Stimulated activated CD8-positive, alpha-beta memory T cell treated with anti-CD3 and anti-CD28 coated beads, Interleukin-15, amount 100 ng/mL, for 1 hour (primary cell): Measurements from ENCODE around the gene CEP131.
A peak's percentile ranks its signal among the peaks of the same experiment; 100 is the strongest.
"Not testable (repeated sequence)": the region's sequence is repeated elsewhere in the genome, so short reads cannot be mapped to it uniquely, and the experiment has no call there.

Experiments used
- DNase-seq: peaks from one replicate; pipeline ENCODE4 v3.0.0-alpha.2; 2020; ENCODE audit warnings: low read depth

CEP131 gene

DNA sequence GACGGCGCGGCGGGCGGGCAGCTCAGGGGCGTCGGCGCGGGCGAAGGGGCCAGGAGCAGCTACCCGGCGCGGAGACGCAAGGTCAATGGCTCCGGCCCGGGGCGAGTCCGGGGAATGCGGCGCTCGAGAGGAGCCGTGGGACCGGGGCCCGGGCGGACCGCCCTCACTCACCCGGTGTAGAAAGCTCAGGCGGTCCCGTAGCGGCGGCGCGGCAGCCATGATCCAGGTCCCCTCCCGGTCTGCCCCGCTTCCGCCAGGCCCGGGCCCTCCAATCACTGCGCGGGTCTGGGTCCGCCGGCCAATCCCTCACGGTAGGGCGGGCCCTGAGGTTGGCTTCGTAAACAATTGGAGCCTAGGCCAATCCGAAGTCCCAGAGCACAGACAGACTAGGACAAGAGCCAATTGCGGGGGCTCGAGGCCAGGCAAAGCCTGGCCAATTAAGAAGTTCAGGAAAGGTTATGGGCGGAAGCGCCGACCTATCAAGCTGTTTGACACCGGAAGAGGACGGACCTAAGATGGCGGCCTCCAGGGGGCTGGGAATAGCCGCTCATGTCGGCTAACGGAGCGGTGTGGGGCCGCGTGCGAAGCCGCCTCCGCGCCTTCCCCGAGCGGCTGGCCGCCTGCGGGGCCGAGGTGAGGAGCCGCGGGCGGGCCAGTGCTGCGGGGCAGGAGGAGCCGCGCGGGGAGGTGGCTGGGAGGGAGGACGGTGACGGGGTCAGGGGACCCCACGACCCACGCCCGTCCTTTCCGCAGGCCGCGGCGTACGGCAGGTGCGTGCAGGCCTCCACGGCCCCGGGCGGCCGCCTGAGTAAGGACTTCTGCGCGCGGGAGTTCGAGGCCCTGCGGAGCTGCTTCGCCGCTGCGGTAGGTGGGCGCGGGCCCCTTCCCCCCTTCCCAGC is 16.3 kb upstream of the CEP131 start, which contains the start of the genes NDUFAF8 and TEPSIN:
NDUFAF8 (plus strand) TSS at position 504 of the 899 bp plus-strand sequence; CDS start at position 550, 46 bp downstream.
TEPSIN (minus strand) TSS at position 241 of the 899 bp plus-strand sequence; CDS start at position 219, 22 bp downstream.
- peak; percentile 87 for DNase-seq

DNA sequence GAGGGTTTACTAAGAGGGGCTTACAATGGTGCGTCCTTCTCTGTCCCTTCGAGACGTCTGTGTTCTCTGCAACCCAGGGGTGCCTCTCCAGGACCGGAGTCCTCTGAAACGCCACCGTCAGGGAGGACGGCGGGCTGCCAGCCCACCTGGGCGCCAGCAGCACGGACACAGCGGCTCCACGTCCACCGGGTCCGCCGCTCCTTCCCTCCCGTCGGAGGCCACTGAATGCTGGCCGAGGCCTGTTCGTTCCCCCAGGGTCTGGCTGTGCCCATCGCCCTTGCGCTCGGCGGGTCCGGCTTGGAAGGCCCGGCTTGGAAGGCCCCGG is 15.7 kb upstream of the CEP131 start:
- no peak for DNase-seq

DNA sequence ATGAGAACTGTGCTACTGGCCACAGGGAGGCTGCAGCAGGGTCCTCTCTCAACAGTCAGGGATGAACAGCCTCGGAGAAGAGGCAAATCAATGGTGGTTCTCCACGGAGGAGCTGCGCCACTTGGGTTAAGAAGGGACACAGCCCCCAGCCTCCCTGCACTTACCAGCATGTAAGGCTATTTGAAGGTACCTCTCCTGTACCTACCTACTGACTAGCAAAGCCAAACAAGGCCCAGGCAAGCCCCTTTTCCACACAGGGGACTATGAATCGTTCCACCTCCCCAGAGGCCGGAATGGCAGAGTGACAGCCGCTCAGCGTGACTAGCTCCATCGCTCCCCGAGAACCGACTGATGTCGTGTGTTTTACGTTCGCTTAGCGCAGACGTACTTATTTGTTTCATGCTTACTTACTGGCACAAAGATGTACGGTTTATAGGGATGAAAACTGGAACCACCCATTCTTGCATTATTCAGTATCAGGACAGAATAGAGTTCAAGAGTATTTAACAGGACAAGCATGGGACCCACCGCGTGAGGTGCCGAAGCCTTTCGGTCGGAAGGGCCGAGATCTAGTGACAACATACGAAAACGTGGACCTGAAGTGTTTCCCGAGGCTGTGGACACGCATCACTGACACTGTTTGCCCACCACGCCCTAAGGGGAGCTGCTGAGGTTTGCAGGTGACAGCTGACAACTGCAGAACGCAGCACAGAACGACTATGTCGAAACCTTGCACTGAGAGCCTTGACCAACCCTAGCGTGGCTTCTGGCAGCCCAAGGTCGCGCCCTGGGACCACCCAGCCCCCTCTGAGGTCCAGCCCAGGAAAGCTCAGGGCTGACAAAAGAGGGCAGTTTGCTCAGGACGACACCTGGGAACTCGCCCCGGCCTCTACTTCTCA is 15.1 kb upstream of the CEP131 start:
- DNase-seq, result no peak

DNA sequence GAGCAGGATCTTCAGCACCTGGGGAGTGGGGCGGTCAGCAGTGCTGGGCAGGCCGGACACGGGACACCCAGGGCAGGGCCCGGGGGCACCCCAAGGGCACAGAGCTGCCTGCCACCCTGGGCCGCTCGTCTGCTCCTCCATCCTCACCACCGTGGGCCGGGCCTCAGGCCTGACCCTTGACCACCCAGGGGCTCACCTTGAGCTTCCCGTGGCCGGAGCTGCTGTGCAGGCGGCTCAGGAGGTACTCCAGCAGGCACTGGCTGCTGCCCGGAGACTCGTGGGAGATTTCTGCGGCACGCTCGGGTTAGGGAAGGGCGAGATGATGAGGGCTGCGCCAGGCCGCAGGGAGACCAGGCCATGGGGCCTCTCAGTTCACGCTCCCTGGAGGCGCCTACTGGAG is 14.0 kb upstream of the CEP131 start:
- no peak for DNase-seq

DNA sequence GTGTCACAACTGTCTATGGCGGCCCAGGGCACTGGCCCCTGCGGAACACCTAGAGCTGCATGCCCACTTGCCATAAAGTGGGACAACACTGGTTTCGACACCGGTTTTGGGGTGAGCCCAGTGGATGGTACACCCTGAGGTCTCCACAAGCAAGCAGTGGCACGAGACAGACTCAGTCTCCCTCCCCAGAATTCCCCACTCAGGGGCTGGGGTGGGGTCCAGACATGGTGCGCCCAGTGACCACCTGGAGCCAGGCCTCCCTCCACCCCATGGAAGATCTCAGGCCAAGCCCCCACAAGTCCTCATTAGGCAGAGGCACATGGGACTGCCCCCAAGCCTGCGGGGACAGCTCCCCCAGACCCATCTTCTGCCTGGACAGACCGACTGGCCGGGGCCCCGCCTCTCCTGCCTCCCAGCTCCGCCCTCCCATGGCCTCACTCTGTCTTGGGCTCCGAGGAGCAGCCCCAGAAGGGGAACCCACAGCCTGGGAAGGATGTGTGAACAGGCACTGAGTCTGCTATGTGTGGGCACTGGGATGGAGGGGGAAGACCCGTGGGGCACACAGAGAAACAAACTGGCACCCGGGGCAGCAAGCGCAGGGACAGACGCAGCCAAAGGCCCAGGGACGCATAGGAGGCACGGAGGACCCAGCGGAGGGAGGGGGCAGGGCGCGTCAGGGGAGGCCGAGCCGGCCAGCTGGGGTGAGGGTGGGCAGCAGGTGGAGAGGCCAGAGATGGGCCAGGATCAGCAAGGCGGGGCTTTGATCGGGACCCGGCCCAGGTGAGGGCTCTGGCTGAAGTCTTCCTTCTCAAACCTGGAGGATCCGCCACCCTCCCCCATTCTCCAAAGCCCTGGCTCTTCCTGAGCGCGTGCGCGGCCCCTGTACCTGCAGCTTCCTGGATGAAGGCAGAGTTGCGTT is 13.3 kb upstream of the CEP131 start:
- no peak for DNase-seq

DNA sequence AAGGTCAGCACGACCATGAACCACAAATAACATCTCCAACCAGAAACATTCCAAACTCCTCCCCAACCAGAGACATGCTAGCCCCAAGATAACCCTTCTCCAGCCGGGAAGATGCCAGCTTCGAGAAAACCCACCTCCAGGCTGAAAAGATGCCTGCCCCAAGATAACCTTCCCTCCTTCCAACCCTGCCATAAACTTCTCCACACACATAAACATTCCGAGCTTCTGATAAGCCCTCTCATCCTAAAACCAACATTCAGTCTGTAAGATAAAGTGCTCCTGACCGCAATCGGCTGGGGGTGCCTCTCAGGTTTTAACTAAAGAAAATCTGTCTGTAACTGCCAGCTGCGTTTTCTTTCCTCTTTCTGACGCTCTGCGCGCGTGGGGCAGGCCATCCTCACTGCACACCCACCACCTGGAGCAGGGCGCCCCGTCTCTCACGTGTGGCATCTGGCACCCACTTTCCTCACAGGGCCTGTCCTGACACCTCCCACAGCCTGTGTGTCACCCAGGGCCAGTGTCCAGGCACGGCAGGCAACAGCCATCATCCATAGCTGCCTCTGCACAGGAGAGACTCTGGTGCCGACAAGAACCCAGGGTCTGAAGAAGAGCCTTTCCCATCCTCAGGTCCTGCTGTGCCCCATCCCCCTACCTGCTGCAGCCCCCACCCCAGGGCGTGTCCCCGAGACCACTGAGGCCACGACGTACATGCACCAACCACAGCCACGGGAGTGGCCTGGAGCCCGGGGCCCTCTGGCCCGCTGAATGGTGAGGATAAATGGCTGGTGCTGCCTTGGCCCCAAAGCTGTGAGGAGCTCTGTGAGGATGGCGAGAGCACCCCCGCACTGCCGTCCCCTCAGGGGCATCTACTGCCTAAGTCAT is 12.4 kb upstream of the CEP131 start:
- no peak for DNase-seq

DNA sequence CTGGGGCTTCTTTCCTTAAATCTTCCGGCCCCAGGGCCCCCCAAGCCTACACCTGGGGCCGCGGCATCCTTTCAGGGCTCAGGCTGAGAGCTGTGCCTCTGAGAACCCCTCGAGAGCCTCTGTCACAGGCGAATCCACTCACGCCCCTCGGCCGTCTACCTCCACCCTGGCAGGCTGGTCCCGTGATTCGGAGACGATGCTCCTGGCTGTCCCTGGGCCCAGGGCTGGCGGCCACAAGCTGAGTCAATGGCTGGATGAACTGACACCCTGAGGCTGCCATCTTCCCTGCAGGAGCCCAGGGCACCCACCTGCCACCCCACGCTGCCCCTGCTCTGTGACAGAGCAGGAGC is 11.7 kb upstream of the CEP131 start:
- no peak for DNase-seq

DNA sequence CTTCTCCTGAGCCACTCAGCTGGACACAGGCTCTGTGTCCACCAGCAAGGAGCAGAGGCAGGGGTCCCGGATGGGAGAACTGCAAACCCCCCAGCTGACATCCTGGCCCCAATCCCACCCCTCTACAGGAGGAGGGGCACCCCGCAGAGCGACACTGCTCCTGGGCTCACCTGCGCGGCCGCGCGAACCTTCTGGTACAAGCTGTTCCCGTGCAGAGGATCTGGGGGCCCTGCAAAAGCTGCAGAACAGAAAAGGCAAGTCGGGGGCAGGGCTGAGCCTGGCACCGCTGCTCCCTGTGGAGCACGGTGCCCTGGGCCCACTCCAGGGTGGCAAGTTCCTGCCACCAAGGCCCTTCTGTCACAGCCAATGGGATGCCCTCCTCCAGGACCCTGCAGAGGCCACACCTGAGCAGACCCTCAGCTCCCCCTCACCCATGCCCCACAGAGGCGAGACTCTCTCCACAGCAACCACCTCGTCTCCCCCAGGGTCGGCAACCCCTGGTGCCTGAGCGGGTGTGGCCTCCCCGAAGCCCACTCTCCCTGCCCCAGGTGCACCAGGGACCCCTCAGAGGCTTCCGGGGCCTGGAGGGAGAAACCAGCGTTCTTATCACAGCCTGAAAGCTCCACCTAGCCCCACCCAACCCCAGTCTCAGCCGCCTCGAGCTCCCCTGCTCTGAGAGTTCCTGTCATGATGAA is 11.2 kb upstream of the CEP131 start:
- no peak for DNase-seq

DNA sequence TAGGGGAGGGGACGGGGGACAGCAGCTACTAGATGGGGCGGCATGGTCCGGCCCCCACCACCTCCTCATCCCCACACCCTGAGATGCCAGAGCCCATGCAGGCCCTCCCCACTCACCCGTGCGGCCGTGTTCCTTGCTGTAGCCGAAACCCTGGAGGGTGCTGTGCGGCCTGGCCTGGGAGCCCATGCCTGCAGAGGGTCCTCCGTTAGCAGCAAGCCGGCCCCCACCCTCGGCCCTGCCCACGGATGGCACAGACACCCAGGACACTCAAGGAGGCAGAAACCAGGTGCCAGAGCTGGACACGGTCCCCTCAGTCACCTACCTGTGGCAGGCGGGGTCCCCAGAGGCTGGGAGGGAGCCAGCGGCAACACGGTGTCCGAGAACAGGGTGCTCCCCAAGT is 10.6 kb upstream of the CEP131 start:
- DNase-seq, result no peak

DNA sequence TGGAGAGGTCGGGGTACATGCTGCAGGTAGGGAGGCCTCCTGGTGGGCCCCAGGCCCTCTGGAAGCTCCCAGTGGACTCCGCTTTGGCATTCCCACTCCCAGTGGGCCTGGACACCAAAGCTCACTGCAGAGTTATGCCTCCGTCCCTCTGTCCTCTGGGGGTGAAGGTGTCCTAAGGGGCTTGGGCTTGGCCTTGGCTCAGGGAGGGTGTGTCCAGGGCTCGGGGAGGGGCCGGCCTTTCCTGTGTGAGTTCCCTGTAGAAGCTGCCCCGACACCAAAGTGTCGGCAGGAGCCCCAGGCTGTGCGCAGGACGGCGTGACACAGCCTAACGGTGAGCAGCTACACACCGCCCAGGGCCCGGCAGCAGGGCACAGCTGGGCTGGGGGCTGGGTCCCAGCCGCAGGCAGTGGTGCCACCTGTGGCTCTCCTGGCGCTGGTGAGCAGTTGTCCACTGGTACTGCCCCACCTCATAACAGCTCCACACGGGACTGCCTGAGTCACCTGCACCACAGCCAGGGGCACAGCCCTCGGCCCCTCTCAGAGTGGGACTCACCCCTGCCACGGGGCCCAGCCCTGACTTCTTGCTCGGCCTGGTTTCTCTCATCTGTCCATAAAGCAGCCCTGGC is 10.0 kb upstream of the CEP131 start:
- no peak for DNase-seq

DNA sequence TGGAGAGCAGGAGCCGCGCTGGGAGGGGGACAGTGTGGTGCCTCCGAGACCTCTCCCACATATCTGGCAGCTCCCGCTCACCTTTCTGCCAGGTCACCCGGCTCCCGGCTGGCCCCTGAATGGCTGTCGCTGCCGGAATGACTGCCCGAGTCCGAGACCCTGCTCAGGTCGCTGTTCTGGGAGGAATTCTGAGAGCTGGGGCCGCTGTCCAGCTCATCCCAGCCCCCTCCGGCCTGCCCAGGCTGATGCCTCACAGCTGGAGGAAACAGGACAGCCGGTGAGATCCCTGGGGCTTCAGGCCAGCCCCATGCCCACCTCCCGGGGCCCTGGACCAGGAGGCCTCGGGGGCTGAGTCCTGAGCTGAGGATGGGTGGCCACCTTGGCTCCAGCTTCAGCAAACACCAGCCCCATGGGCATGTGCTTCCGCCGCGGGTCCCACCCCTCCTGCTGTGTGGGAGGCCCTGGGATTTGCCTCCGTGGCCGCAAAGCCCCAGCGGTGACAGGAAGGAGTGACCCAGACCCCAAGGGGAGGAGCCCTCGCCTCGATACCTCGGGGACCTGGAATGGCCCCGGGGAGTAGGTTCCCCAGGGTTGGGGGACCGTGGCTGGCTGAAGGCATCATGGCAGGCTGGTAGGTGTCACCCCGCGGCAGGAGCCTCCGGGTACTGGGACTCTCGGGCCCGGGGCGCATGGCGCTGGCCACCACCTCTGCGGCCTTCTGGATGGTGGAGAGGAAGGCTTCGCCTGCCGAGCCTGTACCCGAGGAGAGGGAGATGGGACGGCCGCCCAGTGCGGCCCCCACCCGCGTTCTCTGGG is 9.2 kb upstream of the CEP131 start:
- no peak for DNase-seq

DNA sequence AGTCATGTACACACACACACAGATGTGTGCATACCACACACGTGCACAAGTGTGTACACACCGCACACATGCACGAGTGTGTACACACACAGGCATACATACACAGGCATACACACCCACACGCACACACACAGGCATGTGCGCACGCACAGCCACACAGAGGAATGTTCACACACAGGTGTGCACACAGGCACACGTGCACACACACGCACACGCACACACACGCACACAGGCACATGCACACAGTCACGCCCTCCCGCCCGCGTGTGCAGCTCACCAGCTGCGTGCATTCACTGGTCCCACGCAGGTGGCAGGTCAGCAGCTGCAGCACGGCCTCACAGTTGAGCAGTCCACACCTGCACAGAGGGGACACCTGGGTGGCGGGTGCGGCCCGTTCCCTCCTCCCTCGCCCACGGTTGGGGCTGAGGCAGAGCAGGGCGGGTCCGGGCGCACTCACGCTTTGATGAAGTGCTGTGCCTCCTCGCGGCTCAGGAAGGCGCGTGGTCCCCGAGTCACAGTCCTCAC is 8.4 kb upstream of the CEP131 start:
- DNase-seq, result no peak

DNA sequence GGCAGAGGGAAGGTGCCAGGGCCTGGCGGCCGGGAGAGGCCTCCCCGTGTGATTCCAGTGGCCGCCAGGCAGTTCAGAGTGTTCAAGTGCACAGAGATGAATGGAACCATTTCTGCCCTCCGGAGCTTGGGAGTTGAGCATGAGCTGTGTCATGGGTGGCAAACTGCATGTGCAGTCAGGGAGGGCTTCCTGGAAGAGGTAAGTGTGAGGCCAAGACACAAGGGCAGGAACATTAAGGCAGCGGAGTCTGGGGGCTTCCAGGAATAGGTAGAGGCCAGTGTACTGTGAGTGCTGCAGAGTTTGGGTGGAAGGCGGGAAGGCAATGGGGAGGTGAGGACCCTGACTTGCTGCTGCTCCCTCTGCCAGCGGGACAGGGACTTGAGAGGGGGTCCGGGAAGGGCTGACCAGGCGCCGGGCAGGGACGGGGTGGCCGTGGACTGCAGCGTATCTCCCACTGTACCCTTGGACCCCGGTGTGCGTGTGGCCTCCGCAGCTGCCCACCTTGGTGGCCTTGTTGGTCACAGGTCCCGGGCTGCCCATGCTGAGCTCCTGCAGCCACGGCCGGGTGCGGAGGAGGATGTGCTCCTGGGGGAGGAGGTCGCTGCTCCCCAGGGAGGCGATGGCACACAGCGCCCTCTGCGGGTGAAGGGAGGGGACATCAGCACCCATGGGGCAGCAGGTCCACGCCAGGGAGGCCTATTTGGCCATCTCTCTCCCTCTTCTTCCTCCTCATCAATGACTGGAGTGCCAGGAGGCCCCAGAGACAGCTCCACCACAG is 7.5 kb upstream of the CEP131 start:
- DNase-seq, result no peak

DNA sequence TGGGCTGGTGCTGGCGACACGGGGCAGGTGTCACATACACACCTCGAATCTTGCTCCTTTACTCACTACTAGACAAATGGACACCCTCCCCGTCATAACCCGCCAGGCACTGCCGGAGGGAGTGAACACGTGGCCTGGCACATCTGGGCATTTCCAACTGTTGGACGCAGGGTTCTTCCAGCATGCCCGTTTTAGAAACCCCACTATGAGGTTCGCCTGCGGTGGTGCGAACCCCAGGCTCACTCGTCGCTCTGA is 6.8 kb upstream of the CEP131 start:
- no peak for DNase-seq

DNA sequence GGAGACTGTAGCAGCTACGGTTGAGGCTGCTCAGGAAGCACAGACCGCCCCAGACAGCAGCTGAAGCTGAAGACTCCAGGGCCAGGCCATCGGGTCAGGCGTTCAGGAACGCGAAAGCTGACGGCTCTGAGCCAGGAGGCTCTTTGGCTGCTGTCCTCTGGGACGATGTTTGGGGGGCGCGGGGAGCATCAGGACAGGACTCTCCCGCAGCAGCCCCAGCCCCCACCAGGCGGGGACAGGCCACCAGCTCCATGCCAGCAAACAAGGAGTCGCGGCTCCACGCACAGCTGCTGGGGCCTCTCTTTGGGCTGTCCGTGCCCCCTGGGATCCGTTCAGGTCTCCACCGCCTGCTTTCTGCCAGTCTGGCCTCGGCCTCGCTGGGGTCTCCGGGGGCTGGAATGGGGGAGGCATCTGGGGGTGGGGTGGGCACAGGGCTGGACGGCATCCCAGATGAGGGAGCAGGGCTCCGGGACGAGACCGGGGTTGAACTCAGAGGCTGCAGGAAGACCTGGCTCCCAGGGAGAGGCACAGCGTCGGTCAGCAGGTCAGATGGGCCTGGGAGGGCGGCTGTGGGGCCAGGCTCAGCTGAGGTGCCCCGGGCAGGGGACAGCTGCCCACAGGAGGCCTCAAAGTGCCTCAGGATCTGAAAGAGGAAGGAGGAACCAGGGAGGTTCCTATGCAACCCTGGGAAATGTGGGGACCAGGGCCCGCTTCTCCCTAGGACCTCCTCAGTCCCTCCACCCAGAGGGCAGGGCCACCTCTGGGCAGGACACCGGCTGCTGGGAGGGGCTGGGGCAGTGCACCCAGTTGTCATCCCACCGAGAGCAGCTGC is 6.3 kb upstream of the CEP131 start:
- no peak for DNase-seq

DNA sequence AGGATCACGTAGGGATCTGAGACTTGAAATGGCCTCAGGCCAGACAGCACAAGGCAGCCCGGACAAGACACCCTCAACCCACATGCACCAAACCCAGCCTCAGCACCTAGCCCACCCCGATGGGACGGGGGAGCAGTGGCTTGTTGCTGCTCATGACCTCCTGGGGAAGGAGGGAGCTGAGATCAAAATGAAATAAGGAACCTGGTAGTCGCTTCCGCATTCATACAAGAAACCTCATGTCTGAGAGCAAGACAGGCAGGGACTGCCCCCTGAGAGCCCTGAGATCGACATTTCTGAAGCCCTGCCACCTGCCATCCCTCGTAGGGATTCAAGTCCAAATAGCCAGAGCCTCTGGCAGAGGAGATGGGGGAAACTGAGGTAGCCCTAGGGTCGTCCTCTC is 5.7 kb upstream of the CEP131 start:
- no peak for DNase-seq

DNA sequence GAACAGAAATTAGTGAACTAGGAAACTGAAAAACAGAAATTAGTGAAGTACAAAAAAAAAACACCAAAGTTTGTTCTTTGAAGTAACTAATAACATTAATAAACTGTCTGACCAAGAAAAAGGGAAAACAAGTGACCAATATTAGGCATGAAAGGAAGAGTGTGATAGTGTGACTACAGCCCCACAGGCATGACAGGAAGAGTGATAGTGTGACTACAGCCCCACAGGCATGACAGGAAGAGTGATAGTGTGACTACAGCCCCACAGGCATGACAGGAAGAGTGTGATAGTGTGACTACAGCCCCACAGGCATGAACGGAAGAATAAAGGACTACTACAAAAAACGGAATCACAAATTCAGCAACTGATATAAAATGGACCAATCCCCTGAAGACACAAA is 4.9 kb upstream of the CEP131 start:
- not testable (repeated sequence) for DNase-seq
